Activated effector memory CD4-positive, alpha-beta T cell treated with Interleukin-2 at 50 U/mL for 16 hours (primary cell): Measurements from ENCODE around the gene CPSF6.
"Not testable (repeated sequence)": the region's sequence is repeated elsewhere in the genome, so short reads cannot be mapped to it uniquely, and the experiment has no call there.

Source experiments
- DNase-seq: peaks from one replicate; pipeline ENCODE4 v3.0.0-alpha.2; 2020

CPSF6 gene

GRCh38 chr12:69262264-69262974 lies 23.1 kb downstream of the CPSF6 start:
- DNase-seq: no peak

GRCh38 chr12:69265205-69265604 lies 25.8 kb downstream of the CPSF6 start:
- DNase-seq: no peak

GRCh38 chr12:69265633-69266032 lies 26.3 kb downstream of the CPSF6 start:
- DNase-seq: not testable (repeated sequence)

- no peak for DNase-seq
Observed at GRCh38 chr12:69266036-69266635, 26.8 kb downstream of the CPSF6 start.

GRCh38 chr12:69269736-69270135 lies 30.4 kb downstream of the CPSF6 start:
- DNase-seq: no peak

- no peak for DNase-seq
Observed at GRCh38 chr12:69272511-69272910, 33.1 kb downstream of the CPSF6 start.

GRCh38 chr12:69274861-69275260 lies 35.5 kb downstream of the CPSF6 start:
- no peak for DNase-seq

- DNase-seq: no peak
Observed at GRCh38 chr12:69275471-69275891, 36.1 kb downstream of the CPSF6 start.

GRCh38 chr12:69278814-69279782 lies 39.7 kb downstream of the CPSF6 start:
- DNase-seq: no peak

- no peak for DNase-seq
Observed at GRCh38 chr12:69284131-69284530, 44.8 kb downstream of the CPSF6 start.

- DNase-seq: no peak
Observed at GRCh38 chr12:69287556-69287955, 48.2 kb downstream of the CPSF6 start.

- DNase-seq: peak; percentile 69
Observed at GRCh38 chr12:69290545-69291277, 51.3 kb downstream of the CPSF6 start.

- no peak for DNase-seq
Observed at GRCh38 chr12:69291278-69291593, 51.9 kb downstream of the CPSF6 start.

- no peak for DNase-seq
Observed at GRCh38 chr12:69298133-69298532, 58.8 kb downstream of the CPSF6 start.

GRCh38 chr12:69298947-69299346 lies 59.6 kb downstream of the CPSF6 start:
- DNase-seq: no peak

GRCh38 chr12:69304284-69304683 lies 64.9 kb downstream of the CPSF6 start:
- no peak for DNase-seq

GRCh38 chr12:69309461-69309860 lies 70.1 kb downstream of the CPSF6 start:
- DNase-seq: no peak

- no peak for DNase-seq
Observed at GRCh38 chr12:69313209-69313608, 73.8 kb downstream of the CPSF6 start.

- not testable (repeated sequence) for DNase-seq
Observed at GRCh38 chr12:69316784-69317183, 77.4 kb downstream of the CPSF6 start.

GRCh38 chr12:69317233-69317632 lies 77.9 kb downstream of the CPSF6 start:
- DNase-seq: not testable (repeated sequence)

- no peak for DNase-seq
Observed at GRCh38 chr12:69318225-69318624, 78.9 kb downstream of the CPSF6 start.

GRCh38 chr12:69321351-69321750 lies 82.0 kb downstream of the CPSF6 start:
- no peak for DNase-seq
